HG03439 (cell line): ENCODE data around the gene NFATC3.
"Not testable (repeated sequence)": the region's sequence is repeated elsewhere in the genome, so short reads cannot be mapped to it uniquely, and the experiment has no call there.

Experiments
- ATAC-seq: cut with Tn5 transposase; IDR thresholded peaks from one replicate; pipeline ENCODE4 v1.9.1; 2021; ENCODE audit warnings: mild to moderate bottlenecking, moderate library complexity; ENCODE audit not compliant: unreplicated experiment

Gene NFATC3

GRCh38 chr16:68088130-68088972, 3.2 kb downstream of the NFATC3 start:
- ATAC-seq: no peak

GRCh38 chr16:68089067-68089466, 3.9 kb downstream of the NFATC3 start:
- ATAC-seq: no peak

GRCh38 chr16:68090130-68090529, 5.0 kb downstream of the NFATC3 start:
- ATAC-seq: no peak

- no peak for ATAC-seq
Measured at GRCh38 chr16:68090533-68090932, 5.4 kb downstream of the NFATC3 start.

GRCh38 chr16:68091380-68092261, 6.5 kb downstream of the NFATC3 start:
- no peak for ATAC-seq

GRCh38 chr16:68092275-68092674, 7.1 kb downstream of the NFATC3 start:
- ATAC-seq: not testable (repeated sequence)

GRCh38 chr16:68093816-68094613, 8.8 kb downstream of the NFATC3 start:
- no peak for ATAC-seq

GRCh38 chr16:68094614-68094934, 9.4 kb downstream of the NFATC3 start:
- no peak for ATAC-seq

- no peak for ATAC-seq
Measured at GRCh38 chr16:68096491-68096890, 11.3 kb downstream of the NFATC3 start.

- ATAC-seq: no peak
Measured at GRCh38 chr16:68097088-68097487, 11.9 kb downstream of the NFATC3 start.

- ATAC-seq: no peak
Measured at GRCh38 chr16:68097895-68098294, 12.7 kb downstream of the NFATC3 start.

GRCh38 chr16:68100488-68100887, 15.3 kb downstream of the NFATC3 start:
- ATAC-seq: no peak

- no peak for ATAC-seq
Measured at GRCh38 chr16:68105611-68106010, 20.4 kb downstream of the NFATC3 start.

- ATAC-seq: not testable (repeated sequence)
Measured at GRCh38 chr16:68107230-68107928, 22.2 kb downstream of the NFATC3 start.

- not testable (repeated sequence) for ATAC-seq
Measured at GRCh38 chr16:68109156-68109555, 24.0 kb downstream of the NFATC3 start.

- not testable (repeated sequence) for ATAC-seq
Measured at GRCh38 chr16:68110611-68111010, 25.4 kb downstream of the NFATC3 start.

- no peak for ATAC-seq
Measured at GRCh38 chr16:68111379-68111778, 26.2 kb downstream of the NFATC3 start.

GRCh38 chr16:68113059-68113761, 28.0 kb downstream of the NFATC3 start:
- ATAC-seq: no peak

GRCh38 chr16:68113765-68114240, 28.6 kb downstream of the NFATC3 start:
- no peak for ATAC-seq

GRCh38 chr16:68114939-68115338, 29.8 kb downstream of the NFATC3 start:
- not testable (repeated sequence) for ATAC-seq
